Testis (tissue), 2 donors: ENCODE data around the gene ARFGEF3.

ENCODE experiments used
- POLR2A ChIP-seq: fragments of 450-650 bp; IDR thresholded peaks from one replicate; pipeline ENCODE4 v1.6.1; 2017; ENCODE audit warnings: antibody characterized with exemption, mild to moderate bottlenecking, moderate library complexity
- TF ChIP-seq, protein P1 (sequence below), 3 experiments: fragments of 450-650 bp in 2 of 3; fragments of 200-600 bp in 1 of 3; sonication (generic) in 1 of 3; IDR thresholded peaks; one replicate each; pipeline ENCODE4 v1.5.1; 2016 to 2019; ENCODE audit warnings: antibody characterized with exemption in 3 of 3, mild to moderate bottlenecking in 2 of 3, moderate library complexity in 1 of 3

DNA sequence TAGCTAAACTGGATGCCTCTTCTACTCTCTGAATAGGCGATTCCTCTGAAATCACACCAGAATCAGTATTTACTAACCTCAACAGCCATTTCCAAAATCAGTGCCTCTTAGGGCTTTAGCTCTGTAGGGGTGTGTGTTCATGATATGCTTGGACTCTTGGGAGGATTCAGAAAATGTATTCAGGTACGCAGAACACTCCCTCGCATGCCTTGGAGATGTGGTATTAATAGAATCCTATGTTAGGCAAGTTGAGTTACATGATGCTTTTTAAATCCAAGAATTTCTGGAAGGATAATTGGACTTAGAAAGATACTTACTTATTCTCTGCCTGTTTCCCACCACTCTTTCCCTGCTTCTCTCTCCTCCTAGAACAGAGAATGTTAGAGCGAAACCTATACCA is 88.3 kb downstream of the ARFGEF3 start:
- TF ChIP-seq, protein P1, sequence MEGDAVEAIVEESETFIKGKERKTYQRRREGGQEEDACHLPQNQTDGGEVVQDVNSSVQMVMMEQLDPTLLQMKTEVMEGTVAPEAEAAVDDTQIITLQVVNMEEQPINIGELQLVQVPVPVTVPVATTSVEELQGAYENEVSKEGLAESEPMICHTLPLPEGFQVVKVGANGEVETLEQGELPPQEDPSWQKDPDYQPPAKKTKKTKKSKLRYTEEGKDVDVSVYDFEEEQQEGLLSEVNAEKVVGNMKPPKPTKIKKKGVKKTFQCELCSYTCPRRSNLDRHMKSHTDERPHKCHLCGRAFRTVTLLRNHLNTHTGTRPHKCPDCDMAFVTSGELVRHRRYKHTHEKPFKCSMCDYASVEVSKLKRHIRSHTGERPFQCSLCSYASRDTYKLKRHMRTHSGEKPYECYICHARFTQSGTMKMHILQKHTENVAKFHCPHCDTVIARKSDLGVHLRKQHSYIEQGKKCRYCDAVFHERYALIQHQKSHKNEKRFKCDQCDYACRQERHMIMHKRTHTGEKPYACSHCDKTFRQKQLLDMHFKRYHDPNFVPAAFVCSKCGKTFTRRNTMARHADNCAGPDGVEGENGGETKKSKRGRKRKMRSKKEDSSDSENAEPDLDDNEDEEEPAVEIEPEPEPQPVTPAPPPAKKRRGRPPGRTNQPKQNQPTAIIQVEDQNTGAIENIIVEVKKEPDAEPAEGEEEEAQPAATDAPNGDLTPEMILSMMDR (IDR thresholded peaks at IDR 0.05), result no peak
- no peak for TF ChIP-seq POLR2A
